HK-2 (cell line): Measurements from ENCODE around the gene WSCD2.
A peak's percentile ranks its signal among the peaks of the same experiment; 100 is the strongest.
"Not testable (repeated sequence)": the region's sequence is repeated elsewhere in the genome, so short reads cannot be mapped to it uniquely, and the experiment has no call there.

ENCODE experiments used
- DNase-seq: peaks from one replicate; pipeline ENCODE4 v3.0.0-alpha.2; 2018; ENCODE audit not compliant: unreplicated experiment

WSCD2 gene

GRCh38 chr12:108196921-108197320, 67.8 kb downstream of the WSCD2 start:
- DNase-seq: no peak

- DNase-seq: no peak
Observed at GRCh38 chr12:108198043-108198442, 69.0 kb downstream of the WSCD2 start.

GRCh38 chr12:108199106-108199505, 70.0 kb downstream of the WSCD2 start:
- no peak for DNase-seq

GRCh38 chr12:108201808-108202207, 72.7 kb downstream of the WSCD2 start:
- DNase-seq: no peak

DNA sequence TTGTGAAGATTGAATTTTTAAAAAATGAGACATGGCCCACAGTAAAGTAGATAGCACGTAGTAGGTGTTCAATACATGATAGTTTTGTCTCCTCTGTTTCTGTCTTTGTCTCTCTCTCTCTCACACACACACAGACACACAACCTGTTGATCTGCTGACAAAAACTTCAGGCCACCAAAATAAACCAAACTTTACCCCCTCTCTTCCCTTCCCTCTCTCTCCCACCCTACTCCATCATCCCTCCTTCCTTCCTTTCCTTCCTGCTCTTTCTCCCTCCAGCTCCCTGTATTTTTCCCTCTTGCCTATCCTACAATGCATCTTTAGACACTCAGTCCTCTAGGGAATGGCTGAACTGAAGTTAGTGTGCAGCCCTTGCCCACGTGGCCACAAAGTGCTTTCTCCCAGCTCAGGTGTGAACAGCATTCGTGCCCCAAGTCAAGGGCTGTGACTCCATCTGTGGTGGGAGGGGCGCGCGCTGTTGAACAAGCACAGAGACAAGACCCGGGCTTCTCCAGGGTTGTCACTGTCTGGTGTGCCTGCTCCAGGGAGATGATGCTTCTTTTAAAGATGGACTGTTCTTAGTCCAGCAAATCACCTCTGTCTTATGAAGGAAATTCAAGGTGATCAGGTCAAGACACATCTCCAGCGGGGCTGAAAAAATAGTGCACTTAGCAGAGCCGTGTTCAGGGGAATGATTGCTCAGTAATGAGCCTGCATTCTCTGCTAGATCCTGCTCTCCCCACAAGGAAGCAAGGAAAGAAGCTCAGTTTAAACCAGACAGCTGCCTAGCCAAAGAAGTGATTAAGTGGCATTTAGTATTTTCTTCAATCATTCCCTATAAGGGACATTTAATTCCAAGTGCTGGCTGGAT, 75.3 kb downstream of the WSCD2 start:
- no peak for DNase-seq

- DNase-seq: no peak
Observed at GRCh38 chr12:108205864-108206263, 76.8 kb downstream of the WSCD2 start.

DNA sequence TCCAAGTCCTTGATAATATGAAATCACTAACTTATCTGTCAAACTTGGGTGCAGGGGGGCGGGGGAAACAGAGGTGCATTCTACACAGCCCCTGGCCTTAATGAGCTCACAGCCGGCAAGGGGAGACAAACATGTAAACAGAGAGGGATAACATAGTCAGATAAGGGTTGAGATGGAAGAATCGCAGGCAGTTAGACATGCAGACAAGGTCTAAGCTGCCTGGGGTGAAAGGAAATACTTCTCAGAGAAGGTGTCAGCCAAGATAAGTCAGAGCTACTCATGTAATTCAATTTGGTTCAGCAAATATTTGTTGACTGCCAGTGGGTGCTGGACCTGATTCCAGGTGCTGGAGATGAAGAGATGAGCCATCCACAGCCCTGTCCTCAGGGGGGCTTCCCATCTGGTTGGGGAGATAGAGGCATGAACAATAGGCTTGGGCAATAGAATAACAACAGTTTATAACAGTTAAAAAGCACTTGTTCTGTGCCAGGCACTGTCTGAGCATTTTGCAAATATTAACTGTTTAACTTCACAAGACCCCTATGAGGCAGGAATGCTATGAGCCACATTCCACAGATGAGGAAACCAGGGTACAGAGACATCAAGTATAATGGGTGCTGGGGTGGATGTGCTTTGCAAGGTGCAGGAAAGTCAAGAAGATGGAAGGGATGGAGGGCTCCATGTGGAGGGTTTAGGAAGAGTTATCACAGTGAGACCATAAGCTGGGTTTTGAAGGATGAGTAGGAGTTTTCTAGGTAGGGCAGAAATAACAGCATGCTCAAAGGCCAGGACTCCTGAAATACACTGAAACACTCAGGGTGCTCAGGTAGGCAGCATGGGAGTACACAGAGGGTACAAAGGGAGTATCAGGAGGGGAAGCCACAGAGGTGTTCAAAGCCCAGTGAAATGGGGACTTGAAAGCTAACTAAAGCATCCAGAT, 79.0 kb downstream of the WSCD2 start:
- DNase-seq: no peak

DNA sequence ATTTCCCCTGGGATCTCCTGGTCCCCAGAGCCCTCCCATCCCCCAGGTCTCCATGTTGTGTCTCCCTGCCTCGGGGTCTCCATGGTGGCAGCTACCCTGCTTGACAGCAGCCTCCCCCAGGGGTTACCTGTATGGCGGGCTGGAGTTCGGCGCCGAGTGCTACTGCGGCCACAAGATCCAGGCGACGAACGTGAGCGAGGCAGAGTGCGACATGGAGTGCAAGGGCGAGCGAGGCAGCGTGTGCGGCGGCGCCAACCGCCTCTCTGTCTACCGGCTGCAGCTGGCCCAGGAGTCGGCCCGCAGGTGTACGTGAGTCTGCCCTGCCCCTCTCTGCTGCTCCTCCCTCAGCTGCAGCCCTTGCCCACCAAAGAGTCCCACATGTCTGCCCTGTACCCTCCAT, 80.9 kb downstream of the WSCD2 start:
- DNase-seq: no peak

DNA sequence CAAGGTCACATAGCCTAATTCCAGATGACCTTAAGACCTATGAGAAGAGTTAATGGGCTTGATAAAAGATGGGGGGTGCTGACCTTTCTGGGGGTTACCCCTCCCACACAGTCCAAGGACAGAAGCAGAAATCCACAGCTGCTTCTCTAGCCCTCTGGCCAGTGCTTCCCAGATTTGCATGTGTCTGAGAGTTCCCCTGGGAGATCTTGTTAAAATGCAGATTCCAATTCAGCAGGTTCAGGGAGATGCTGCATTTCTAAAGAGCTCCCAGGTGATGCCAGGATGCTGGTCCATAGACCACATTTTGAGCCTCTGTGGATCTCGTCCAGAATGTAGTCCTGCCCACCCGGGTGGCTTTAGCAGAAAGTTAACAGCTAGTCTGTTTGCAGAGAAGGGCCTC, 82.1 kb downstream of the WSCD2 start:
- no peak for DNase-seq

DNA sequence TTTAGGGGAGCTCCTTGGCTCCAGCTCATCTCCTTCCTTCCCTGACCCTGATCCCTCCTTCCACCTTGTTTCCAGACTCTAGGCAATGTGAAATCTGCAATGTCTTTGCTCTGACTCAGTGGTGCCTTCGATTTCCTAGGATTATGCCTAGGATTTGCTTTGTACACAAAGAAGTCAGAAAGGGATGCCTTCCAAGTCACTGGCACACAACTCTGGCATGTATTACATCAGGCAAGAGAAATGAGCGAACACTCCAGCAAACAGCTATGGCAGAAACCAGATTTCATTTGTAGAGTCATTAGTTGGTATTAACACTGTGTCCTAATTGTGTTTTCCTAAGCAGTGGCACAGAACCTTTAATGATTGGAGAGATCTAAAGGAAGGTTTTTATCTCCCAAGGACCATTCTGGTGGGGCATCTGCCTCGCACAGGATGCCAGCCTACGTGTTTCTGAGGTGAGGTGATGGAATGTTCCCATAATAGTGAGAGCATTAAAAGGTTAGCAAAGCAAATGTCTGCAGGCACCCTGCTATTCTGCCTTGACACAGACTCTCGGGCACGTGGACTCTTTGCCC, 84.9 kb downstream of the WSCD2 start:
- no peak for DNase-seq

DNA sequence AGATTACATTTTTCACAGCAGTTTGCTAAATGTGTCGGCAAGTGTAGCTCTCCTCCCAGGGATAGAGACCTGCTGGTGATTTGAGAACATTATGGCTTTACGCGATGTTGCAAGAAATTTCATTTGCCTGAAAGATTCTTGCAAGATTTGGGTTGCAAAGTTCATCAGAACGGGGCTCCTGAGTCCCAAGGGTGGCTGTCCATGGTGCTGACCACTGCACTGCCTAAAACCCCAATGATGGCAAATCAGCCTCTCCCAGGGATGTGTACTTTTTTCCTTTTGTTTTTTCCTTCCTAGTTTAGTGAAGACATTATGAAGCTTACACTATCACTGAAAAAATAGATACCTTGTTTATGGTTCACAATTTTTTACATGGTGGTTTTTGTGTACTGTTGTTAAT, 85.4 kb downstream of the WSCD2 start:
- DNase-seq: peak; percentile 22

GRCh38 chr12:108215458-108215857, 86.4 kb downstream of the WSCD2 start:
- no peak for DNase-seq

DNA sequence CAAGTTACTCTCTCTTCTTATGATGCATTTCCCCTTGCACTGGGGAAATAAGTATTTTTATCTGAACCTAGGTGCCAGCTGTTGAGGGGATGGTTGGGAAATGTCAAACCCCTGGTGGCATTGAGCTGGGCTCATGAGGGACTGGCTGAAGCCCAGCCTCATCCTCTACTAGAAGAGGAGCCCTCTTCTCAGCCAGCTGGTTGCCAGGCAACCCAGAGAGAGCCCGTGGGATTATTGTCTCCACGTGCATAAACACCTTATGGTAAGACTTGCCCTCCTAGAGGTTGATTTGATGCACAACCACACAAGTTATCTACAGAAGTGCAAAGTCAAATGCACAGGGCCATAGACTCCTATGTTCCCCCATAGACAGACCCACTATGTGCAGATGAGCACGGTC, 89.8 kb downstream of the WSCD2 start:
- no peak for DNase-seq

DNA sequence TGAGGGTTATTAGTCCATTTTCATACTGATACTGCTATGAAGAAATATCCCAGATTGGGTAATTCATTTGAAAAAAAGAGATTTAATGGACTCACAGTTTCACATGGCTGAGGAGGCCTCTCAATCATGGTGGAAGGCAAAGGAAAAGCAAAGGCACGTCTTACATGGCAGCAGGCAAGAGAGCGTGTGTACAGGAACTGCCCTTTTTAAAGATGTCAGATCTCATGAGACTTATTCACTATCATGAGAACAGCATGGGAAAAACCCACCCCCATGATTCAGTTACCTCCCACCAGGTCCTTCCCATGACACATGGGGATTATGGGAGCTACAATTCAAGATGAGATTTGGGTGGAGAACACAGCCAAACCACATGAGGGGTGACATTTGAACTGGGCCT, 96.0 kb downstream of the WSCD2 start:
- not testable (repeated sequence) for DNase-seq

DNA sequence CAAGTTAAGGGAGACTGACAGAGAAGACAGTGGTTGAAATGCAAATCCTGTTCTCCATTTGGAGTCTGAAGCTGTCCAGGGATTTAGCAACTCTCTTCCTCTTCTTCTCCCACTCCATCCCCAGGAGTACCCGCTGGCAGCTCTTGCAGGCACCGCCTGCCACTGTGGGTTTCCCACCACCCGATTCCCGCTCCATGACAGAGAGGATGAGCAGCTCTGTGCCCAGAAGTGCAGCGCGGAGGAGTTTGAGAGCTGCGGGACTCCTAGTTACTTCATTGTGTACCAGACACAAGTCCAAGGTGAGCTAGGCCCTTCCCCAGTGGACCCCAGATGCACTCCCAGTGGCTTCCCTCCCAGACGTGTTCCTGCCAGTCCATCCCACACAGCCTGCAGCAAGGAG, 97.8 kb downstream of the WSCD2 start:
- no peak for DNase-seq

DNA sequence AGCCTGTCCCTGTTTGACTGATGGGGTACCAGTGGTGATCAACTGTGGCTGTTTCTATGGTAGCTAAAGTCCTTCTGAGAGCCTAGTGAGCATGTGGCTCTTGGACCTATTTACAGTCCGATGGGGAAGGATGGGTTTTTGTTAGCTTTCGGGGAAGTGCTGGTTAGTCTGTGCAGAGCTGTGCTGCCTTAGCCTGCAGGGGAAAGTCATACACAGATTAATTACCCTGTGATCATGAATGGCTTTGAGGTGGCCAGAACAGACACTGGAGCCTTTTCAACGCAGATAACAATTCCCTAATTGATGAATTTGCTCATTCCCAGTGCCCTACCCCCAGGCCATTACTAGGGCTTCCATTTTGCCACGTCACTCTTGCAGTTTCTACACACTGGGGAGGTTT, 99.7 kb downstream of the WSCD2 start:
- DNase-seq: no peak

DNA sequence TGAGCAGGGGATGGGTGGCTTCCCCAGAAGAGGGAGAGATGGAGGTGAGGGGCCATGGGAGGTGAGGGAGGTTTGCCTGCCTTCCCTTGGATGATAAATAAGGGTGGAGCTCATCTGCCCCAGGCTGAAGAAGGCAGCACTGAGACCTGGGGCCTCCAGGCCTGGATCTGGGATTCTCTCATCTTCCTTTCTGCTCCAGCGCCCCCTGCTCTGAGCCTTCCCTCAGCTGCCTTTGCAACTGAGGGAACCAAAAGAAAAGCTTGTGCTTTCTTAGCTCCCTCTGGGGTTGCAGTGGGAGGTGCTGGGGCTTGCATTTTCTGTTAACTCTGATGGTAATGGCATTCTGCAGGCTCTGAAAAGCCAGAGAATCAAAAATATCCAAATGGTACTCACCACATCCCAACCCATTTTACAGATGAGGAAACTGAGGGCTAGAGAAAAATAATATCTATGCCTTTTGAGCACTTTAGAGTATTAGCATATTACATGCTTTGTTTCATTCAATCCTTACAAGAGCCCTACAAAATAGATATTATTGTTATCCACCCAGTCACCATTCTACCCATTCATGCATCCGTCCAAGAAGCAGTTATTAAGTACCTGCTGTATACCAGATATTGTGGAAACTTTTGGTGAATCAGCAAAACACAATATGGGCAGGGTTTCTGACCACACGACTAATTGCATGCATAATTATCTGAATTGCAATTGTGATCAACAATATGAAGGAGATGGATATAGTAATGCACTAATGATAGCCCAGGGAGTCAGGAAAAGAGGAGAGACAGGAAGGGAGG, 102.2 kb downstream of the WSCD2 start:
- DNase-seq: no peak

DNA sequence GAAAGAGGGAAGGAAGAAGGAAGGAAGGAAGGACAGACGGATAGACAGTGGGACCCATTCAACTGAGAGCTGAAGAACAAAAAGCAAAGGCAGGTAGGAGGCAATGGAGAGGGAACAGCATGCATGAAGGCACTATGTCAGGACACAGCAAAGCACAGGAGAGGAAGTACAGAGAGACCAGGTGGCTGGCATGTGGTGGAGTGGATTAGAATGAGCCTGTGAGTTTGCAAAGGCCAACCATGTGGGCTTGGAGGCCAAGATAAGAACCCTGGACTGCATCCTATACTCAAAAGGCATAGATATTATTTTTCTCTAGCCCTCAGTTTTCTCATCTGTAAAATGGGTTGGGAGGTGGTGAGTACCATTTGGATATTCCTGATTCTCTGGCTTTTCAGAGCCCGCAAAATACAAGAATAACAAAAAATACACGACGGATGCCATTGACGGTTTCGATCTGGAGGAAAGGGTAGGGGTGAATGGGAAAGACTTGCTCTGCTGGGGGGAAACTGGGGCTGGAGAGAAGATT, 102.9 kb downstream of the WSCD2 start:
- no peak for DNase-seq

GRCh38 chr12:108232565-108232964, 103.5 kb downstream of the WSCD2 start:
- DNase-seq: no peak

DNA sequence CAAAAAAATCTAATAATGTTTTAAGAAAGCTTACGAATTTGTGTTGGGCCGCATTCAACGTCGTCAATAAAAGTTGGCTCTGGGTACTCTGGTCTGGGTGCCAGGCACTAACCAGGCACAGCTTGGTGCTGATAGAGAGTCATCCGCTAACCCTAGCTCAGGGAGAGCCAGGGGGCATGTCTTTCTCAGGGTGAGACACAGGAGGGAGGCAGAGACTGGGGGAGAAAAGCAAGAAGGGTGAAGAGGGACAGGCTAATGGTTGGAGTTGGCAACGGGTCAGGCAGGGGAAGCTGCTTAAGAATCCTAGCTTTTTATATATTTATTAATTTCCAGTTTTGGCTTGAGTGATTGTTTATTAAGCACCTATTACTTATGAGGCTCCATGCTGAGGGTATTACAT, 105.1 kb downstream of the WSCD2 start:
- DNase-seq: no peak

DNA sequence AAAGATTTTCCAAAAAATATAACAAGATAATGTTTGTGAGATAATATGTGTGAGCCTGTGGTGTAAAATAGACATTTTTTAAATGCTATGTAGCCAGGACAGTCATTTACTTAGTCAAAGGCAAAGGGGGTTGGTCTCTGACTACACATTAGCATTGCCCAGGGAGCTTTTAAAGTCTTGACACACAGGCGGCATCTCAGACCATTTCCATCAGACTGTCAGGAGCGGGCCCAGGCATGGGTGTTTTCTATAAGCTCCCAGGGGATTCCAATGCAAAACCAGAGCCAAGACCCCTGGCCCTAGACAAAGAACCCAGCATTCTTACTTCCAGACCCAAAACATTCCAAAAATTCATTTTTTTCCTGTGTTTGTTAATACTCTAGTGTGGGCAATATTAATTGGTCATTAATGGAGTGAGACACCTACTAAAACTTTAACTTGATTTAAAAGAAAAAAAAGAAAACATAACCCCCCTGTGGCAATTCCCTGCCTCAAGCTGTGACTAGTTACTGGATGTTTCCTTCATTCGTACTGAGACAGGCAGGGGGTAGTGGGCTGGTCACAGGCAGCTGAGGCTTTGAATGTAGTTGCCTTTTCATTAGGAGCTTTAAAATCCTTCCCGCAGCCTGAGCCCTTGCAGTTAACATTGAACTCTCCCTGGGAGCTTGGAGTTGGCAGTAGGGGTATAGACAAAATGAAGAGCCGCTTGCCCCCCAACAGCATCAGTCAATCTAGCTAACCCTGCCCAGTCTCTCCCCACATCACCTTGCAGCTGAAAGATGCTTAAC, 106.3 kb downstream of the WSCD2 start:
- DNase-seq: no peak
